A172 (cell line): ENCODE results near the gene PYGM. TPM values are rescaled to one million over a fixed set of nuclear protein-coding genes. Genes with fewer than 3 reads are reported as not detected.

ENCODE experiments used
- total RNA-seq: library from RNA; depleted of rRNA; stranded (reverse); fragments of >200 nt; shearing (Covaris generic); gene quantifications from 2 replicates; pipeline ENCODE4 v1.2.3, GENCODE V29; 2014; rRNA removed

Gene PYGM
- total RNA-seq, 1 experiment from 2014 or later, result 0.12 TPM

Other genes starting within 250 kb of the PYGM start
- gene SLC22A11, start 204.0 kb downstream of the PYGM start, total RNA-seq, result 4.7 TPM in 1 of 2 replicates, not detected in the other
- gene SLC22A12, start 168.8 kb downstream of the PYGM start, total RNA-seq, result not detected in 2 replicates
- gene NRXN2, start 36.8 kb downstream of the PYGM start, total RNA-seq, result 0.05 and 0.14 TPM in 2 replicates
- 0.07 and 2.1 TPM in 2 replicates for gene RASGRP2, start 15.8 kb downstream of the PYGM start, total RNA-seq
- 61.8 and 149 TPM in 2 replicates for gene SF1, start 18.6 kb upstream of the PYGM start, total RNA-seq
- gene MAP4K2, start 43.2 kb upstream of the PYGM start, total RNA-seq, result 30.8 and 40.5 TPM in 2 replicates
- gene MEN1, start 50.6 kb upstream of the PYGM start, total RNA-seq, result 14.3 and 15.0 TPM in 2 replicates
- 3.7 and 4.1 TPM in 2 replicates for gene CDC42BPG, start 84.7 kb upstream of the PYGM start, total RNA-seq
- gene EHD1, start 118.6 kb upstream of the PYGM start, total RNA-seq, result 81.4 and 117 TPM in 2 replicates
- gene ATG2A, start 157.2 kb upstream of the PYGM start, total RNA-seq, result 10.7 and 15.1 TPM in 2 replicates
- gene PPP2R5B, start 164.7 kb upstream of the PYGM start, total RNA-seq, result 18.4 and 19.6 TPM in 2 replicates
- gene GPHA2, start 175.9 kb upstream of the PYGM start, total RNA-seq, result not detected in 2 replicates
- gene MAJIN, start 212.1 kb upstream of the PYGM start, total RNA-seq, result not detected in 2 replicates
- gene BATF2, start 237.0 kb upstream of the PYGM start, total RNA-seq, result 0.50 and 0.59 TPM in 2 replicates